SH-SY5Y (cell line): ENCODE results near the gene ZBP1.

ENCODE experiments used
- GATA2 ChIP-seq: IDR thresholded peaks from 2 replicates; pipeline ENCODE4 v1.6.1; 2011; ENCODE audit warnings: mild to moderate bottlenecking, low read depth, low read length
- GATA3 ChIP-seq: IDR thresholded peaks from 2 replicates; pipeline ENCODE4 v1.6.1; 2011; ENCODE audit warnings: low read depth, mild to moderate bottlenecking, low read length, moderate library complexity

DNA sequence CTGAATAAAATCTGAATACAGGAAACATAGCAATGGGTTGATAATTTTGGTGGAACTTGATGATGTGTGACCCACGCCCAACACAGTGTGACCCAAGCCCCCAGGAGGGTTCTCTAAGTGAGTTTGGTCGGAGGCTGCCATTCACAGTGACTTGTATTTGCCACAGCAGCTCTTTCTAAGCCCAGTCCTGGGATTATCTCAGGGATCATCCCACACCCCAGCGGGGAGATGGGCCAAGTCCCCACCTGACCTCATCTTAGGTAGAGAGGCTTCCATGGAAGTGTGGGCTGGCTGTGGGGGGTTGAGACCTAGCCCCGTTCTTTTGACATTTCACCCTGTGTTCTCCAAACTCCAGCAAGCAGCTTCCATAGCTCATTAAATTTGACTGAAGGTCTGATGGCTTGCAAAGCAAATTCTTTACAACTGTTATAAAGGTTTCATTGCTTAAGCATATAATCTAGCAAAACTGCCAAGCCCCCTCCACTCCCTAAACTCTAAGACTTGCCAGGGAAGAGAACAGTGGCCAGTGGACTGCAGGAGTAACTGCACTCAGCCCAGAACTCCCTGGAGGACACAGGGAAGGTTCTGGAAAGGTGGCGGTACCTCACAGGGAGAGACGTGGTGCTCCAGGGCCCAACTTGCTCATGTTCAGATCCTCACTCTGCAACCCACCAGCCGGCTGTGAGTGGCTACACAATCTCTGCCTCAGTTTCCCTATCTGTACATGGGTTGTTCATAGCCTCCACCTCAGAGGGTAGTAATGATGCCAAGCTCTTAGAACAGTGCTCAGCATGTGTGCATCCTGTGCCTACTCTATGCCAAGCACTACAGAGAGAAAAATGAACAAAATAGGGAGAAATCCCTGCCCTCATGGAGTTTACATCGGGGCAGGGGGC lies 60.3 kb downstream of the ZBP1 start:
- TF ChIP-seq GATA3 (no peak), GATA2 (no peak)
